Activated naive CD4-positive, alpha-beta T cell (primary cell): ENCODE data around the gene CACNG1.
"Not testable (repeated sequence)": the region's sequence is repeated elsewhere in the genome, so short reads cannot be mapped to it uniquely, and the experiment has no call there.

Source experiments
- DNase-seq, 4 experiments: peaks; one replicate each; lab custom pipeline; 2025; lab: John Stamatoyannopoulos, UW

Gene CACNG1

GRCh38 chr17:67080804-67081203 lies 36.5 kb downstream of the CACNG1 start:
- no peak for DNase-seq

GRCh38 chr17:67082107-67082506 lies 37.8 kb downstream of the CACNG1 start:
- no peak for DNase-seq

GRCh38 chr17:67085406-67085805 lies 41.1 kb downstream of the CACNG1 start:
- DNase-seq = no peak

- no peak for DNase-seq
These were observed 44.3 kb downstream of the CACNG1 start for GRCh38 chr17:67088639-67089038.

- DNase-seq = no peak
These were observed 46.0 kb downstream of the CACNG1 start for GRCh38 chr17:67090341-67090740.

GRCh38 chr17:67092291-67092690 lies 47.9 kb downstream of the CACNG1 start:
- DNase-seq = no peak

GRCh38 chr17:67092710-67093109 lies 48.4 kb downstream of the CACNG1 start:
- not testable (repeated sequence) for DNase-seq

GRCh38 chr17:67093348-67093747 lies 49.0 kb downstream of the CACNG1 start:
- DNase-seq = no peak

GRCh38 chr17:67095291-67095690 lies 50.9 kb downstream of the CACNG1 start:
- DNase-seq = not testable (repeated sequence)

- no peak for DNase-seq
These were observed 51.4 kb downstream of the CACNG1 start for GRCh38 chr17:67095803-67096202.

- DNase-seq = no peak
These were observed 52.3 kb downstream of the CACNG1 start for GRCh38 chr17:67096609-67097008.

- no peak for DNase-seq
These were observed 53.7 kb downstream of the CACNG1 start for GRCh38 chr17:67098006-67098405.

GRCh38 chr17:67104641-67105040 lies 60.3 kb downstream of the CACNG1 start:
- DNase-seq = not testable (repeated sequence)

GRCh38 chr17:67105213-67105612 lies 60.9 kb downstream of the CACNG1 start:
- no peak for DNase-seq
